Measurements from ENCODE around the gene KMT2B.
A peak's percentile ranks its signal among the peaks of the same experiment; 100 is the strongest.
"Not testable (repeated sequence)": the region's sequence is repeated elsewhere in the genome, so short reads cannot be mapped to it uniquely, and the experiment has no call there.

KMT2B gene

DNA sequence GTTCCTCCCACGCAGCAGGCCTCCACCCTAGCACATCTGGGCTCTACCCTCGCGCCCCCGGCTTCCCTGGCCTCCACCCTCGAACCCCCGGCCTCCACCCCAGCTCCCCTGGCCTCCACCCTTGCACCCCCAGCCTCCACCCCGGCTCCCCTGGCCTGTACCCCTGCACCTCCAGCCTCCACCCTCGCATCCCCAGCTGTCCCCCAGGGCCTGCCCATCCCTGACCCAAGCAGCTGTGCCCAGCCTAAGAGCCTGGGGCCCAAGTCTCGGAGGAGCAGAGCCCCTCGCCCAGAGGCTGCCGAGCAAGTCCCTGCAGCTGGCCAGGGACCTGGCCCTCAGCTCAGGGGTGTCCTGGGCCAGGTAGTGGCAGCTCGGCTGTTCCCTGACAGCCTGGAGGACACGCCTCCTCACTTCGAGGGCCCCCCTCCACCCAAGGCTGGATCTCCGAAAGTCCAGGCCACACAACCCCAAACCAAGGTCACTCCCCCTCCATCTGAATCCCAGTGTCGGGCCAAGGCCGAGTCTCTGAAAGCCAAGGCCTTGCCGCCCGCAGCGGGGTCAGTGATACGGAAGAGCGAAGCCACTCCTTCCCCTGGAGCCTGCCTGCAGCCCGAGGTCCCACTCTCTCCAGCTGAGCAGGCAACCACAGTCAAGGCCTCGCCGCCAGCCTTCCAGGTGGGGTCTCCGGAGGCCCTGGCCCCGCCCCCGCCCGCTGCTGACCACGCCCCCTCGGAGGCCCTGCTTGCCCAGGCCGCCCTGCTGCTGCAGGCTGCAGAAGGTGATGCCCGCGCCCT, 49.7 kb downstream of the KMT2B start:
- TF ChIP-seq, protein P1, sequence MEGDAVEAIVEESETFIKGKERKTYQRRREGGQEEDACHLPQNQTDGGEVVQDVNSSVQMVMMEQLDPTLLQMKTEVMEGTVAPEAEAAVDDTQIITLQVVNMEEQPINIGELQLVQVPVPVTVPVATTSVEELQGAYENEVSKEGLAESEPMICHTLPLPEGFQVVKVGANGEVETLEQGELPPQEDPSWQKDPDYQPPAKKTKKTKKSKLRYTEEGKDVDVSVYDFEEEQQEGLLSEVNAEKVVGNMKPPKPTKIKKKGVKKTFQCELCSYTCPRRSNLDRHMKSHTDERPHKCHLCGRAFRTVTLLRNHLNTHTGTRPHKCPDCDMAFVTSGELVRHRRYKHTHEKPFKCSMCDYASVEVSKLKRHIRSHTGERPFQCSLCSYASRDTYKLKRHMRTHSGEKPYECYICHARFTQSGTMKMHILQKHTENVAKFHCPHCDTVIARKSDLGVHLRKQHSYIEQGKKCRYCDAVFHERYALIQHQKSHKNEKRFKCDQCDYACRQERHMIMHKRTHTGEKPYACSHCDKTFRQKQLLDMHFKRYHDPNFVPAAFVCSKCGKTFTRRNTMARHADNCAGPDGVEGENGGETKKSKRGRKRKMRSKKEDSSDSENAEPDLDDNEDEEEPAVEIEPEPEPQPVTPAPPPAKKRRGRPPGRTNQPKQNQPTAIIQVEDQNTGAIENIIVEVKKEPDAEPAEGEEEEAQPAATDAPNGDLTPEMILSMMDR (IDR thresholded peaks at IDR 0.05; ENCODE audit: low read depth, low read length): no peak
- H3K4me3 ChIP-seq (ENCODE audit: low read depth, low read length): no peak overlapping the region

DNA sequence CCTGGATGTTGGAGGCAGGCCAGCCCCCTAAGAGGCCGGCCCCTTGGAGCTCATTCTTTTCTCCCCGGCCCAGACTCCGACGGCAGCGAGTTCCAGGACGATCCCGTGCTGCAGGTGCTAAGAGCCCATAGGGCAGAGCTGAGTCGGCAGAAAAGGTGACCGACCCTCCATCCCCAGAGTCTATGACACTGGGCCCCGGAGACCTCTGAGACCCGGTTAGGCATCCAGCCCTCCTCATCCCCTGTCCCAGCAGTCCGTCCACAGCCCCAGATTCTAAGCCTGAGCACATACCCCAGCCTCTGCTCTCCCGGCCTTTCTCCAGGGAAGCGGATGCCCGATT, 50.2 kb downstream of the KMT2B start:
- TF ChIP-seq, protein P1 (IDR thresholded peaks at IDR 0.05; ENCODE audit: low read depth, low read length): no peak
- H3K4me3 ChIP-seq (ENCODE audit: low read depth, low read length): no peak overlapping the region

DNA sequence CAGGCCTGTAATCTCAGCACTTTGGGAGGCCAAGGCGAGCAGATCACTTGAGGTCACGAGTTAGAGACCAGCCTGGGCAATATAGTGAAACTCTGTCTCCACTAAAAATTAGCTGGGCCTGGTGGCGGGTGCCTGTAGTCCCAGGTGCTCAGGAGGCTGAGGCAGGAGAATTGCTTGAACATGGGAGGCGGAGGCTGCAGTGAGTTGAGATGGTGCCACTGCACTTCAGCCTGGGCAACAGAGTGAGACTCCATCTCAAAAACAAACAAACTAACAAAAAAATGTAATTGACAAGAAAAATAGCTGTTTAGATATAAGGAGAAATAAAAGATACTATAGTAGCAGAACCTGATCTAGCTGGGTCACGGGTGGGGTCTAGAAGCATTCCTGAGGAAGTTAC, 54.6 kb downstream of the KMT2B start:
- not testable (repeated sequence) for H3K4me3 ChIP-seq (ENCODE audit: low read depth, low read length)

DNA sequence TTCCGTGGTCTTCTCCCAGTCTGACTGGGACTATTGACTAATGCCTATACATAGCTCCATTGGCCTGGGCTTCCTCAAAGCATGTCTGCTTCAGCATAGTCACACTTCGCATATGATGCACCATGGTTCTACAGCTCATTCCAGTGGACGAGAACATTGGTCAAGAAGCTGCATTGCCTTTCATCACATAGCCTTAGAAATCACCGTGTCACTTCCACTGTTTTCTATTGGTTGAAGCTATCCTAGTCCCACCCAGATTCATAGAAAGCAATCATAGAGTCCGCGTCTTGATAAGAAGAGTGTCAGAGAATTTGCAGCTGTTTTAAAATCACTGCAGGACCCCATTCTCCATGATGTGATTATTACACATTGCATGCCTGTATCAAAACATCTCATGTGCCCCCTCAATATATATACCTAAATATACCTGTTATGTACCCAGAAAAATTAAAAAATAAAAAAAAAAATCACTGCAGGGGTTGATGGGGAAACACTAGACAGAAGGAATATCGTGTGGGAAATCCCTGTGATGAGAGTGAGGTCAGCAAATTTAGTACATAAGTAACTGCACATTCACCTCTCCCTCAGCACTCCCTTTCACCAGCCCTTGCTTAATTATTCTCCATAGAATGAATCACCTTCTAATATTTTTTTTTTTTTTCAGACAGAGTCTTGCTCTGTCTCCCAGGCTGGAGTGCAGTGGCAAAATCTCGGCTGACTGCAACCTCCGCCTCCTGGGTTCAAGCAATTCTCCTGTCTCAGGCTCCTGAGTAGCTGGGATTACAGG, 55.4 kb downstream of the KMT2B start:
- TF ChIP-seq, protein P1 (IDR thresholded peaks at IDR 0.05; ENCODE audit: low read depth, low read length): no peak
- H3K4me3 ChIP-seq (ENCODE audit: low read depth, low read length): no peak overlapping the region

DNA sequence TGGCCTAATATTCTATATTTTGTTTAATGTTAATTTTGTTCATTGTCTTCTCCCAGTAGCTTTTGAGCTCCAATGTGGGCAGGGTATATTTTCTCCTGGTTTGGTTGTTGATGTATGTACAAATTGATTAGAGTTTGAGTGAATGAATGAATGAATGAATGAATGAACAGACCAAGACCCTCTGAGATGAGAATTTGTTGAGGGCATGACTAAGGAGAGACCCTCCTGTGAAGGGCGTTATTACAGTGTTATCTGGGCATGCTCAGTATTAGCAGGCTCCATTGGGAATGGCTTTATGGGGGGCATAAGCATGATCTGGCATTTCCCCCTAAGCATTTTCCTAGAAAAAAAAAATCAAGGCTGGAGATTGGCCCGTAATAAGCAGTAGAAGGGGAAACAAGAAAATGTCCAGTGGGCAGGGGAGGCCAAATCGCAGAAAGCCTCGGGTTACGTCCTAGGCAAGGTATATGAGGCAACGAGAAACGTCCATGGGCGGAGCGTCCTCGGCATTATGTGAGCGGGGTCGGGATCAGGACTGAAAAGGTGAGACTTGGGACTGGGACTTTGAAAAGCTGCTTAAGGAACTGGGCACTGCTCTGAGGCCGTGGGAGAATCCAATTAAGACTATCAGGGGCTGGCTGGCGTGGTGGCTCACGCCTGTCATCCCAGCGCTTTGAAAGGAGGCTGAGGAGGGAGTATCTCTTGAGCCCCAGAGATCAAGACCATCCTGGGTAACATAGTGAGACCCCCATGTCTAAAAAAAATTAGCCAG, 56.7 kb downstream of the KMT2B start:
- TF ChIP-seq, protein P1 (IDR thresholded peaks at IDR 0.05; ENCODE audit: low read depth, low read length): no peak
- H3K4me3 ChIP-seq (ENCODE audit: low read depth, low read length): peak overlapping the region; percentile 39

DNA sequence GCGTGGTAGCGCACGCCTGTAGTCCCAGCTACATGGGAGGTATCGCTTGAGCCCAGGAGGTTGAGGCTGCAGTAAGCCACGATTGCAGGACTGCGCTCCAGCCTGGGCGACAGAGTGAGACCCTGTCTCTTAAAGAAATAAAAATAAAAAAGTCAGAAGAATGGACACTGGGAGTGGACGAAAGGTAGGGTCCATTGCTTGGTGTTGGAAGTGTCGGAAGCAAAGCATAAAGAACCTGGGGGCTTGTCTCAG, 57.2 kb downstream of the KMT2B start:
- TF ChIP-seq, protein P1 (IDR thresholded peaks at IDR 0.05; ENCODE audit: low read depth, low read length): no peak
- peak overlapping the region; percentile 39 for H3K4me3 ChIP-seq (ENCODE audit: low read depth, low read length)

DNA sequence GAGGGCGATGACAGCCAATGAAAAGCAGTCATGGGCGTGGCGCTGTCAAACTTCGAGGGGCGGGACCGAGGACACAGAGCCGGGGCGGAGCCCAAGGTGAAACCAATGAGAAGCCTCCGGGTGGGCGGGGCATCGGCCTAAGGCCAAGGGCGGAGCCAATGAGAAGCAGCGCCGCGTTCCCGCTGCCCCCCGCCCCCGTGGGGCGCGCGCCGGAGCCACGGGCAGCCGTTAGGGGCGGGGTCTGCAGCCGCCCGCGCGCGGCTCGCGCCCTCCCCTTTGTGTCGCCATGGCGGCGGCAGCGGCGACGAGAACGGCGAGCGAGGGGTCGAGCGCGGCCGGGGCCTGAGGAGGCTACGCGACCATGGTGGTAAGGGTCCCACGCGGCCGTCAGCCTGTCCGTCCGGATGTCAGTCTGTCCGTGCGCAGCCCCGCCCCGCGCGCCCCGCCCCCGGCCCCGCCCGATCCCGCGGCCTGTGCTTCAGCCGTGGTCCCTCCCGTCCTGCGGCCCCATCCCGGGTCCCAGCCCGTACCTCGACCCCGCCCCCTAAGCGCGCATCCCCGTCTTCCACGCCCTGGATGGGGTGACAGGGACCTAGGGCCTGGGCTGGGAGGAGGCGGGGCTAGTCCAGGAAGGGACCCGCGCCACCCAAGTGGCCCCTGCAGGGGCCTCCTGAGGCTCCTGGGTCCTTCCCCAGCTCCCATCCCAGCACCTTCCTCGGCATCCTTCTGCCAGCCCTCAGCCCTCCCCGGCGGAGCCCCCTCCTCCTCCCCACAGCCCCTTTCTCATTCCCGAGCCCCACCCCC, 57.7 kb downstream of the KMT2B start, which contains the start of gene ARHGAP33:
Gene ARHGAP33, plus strand, starts transcription at position 267 of the 804 bp plus-strand sequence. Its CDS starts 95 bp downstream, at position 362.
- TF ChIP-seq, protein P1 (IDR thresholded peaks at IDR 0.05; ENCODE audit: low read depth, low read length): no peak
- peak within 1 kb of the TSS; percentile 71 for H3K4me3 ChIP-seq (ENCODE audit: low read depth, low read length)

All from WI38 (cell line).